ENCODE data around the gene FAM13B. TPM values are rescaled to one million over a fixed set of nuclear protein-coding genes. Genes with fewer than 3 reads are reported as not detected.

FAM13B gene
- total and polyA plus RNA-seq, 11 donors: 6.8 to 42.0 (median 25.3) TPM

DNA sequence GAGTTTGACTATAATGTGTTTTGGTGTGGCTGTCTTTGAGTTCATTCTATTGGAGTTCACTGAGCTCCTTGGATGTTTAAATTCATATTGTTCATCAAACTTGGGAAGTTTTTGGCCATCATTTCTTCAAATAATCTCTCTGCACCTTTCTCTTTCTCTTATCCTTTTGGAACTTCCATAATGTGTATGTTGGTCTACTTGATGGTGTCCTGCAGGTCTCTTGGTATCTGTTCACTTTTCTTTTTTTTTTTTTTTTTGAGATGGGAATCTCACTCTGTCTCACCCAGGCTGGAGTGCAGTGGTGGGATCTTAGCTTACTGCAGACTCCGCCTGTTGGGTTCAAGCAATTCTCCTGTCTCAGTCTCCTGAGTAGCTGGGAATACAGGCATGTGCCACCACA lies 116.0 kb downstream of the FAM13B start:
- TF ChIP-seq, protein P1, sequence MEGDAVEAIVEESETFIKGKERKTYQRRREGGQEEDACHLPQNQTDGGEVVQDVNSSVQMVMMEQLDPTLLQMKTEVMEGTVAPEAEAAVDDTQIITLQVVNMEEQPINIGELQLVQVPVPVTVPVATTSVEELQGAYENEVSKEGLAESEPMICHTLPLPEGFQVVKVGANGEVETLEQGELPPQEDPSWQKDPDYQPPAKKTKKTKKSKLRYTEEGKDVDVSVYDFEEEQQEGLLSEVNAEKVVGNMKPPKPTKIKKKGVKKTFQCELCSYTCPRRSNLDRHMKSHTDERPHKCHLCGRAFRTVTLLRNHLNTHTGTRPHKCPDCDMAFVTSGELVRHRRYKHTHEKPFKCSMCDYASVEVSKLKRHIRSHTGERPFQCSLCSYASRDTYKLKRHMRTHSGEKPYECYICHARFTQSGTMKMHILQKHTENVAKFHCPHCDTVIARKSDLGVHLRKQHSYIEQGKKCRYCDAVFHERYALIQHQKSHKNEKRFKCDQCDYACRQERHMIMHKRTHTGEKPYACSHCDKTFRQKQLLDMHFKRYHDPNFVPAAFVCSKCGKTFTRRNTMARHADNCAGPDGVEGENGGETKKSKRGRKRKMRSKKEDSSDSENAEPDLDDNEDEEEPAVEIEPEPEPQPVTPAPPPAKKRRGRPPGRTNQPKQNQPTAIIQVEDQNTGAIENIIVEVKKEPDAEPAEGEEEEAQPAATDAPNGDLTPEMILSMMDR (IDR thresholded peaks at IDR 0.05): no peak
- no peak for TF ChIP-seq POLR2A (IDR thresholded peaks at IDR 0.05)
- H3K27ac ChIP-seq: no peak overlapping the region
- no peak overlapping the region for H3K4me3 ChIP-seq
- intact Hi-C loops (cut with DNase I): no loop called here
- H3K9me3 ChIP-seq: peaks cover 0 to 14% (median 0%) of the 10 kb centered on the region in 12 donors
- no peaks in the 10 kb centered on the region for H3K36me3 ChIP-seq
- H3K27me3 ChIP-seq: no peaks in the 10 kb centered on the region
- no peaks in the 10 kb centered on the region for H3K4me1 ChIP-seq
- no peak for DNase-seq
- 53 to 100% (median 97%) methylated on average over 1 of the region's 1 CpG for WGBS, 4 donors
- ATAC-seq: no peak

DNA sequence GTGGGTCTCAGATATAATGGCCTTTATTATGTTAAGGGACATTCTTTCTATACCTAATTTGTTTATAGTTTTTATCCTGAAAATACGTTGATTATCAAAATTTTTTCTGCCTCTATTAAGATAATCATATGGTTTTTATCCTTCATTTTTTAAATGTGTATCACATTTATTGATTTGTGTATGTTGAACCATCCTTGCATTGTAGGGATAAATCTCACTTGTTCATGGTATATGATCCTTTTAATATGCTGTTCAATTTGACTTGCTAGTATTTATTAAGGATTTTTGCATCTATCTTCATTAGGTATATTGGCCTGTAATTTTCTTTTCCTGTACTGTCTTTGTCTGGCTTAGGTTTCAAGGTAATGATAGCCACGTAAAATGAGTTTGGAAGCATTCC lies 118.1 kb downstream of the FAM13B start:
- intact Hi-C loops (cut with DNase I): no loop called here
- Histone ChIP-seq H3K27me3 (no peaks in the 10 kb centered on the region), H3K27ac (no peak overlapping the region), H3K9me3 (peaks cover 0 to 20% (median 0%) of the 10 kb centered on the region in 12 donors), H3K4me3 (no peak overlapping the region), H3K4me1 (no peaks in the 10 kb centered on the region), H3K36me3 (no peaks in the 10 kb centered on the region)
- TF ChIP-seq, protein P1 (IDR thresholded peaks at IDR 0.05): no peak
- TF ChIP-seq POLR2A (IDR thresholded peaks at IDR 0.05): no peak
- WGBS, 4 donors: 85 to 93% (median 90%) methylated on average over 2 of the region's 2 CpGs
- DNase-seq (no peak), ATAC-seq (no peak)

DNA sequence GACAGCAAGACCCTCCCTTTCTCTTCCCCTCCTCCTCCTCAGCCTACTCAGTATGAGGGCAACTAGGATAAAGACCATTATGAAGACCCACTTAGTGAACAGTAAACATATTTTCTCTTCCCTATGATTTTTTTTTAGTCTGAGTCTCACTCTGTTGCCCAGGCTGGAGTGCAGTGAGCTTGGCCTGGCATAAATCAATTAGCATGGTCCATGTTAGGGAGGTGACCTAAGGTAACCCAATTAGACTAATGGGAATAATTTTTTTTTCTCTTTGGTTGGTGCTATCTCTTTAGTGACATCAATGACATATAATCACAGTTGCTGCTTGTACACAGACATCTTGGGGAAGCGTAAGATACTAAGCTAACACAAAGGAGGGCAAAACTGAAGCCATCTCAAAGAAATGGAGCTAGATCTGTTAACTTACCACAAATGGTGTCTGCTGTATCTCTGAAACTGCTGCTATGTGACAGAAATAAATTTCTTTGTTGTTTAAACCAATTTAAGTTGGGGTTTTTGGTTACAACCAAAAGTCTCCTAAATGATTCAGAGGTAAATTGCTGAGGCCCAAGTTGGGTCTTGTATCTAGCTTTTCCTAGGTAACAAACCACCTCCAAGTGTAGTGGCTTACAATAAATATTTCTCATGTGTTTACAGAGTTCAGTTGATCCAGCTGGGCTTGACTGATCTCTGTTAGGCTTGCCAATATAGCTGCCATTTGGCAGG lies 130.3 kb downstream of the FAM13B start:
- WGBS, 4 donors: 95 to 98% (median 96%) methylated on average over 1 of the region's 1 CpG
- Histone ChIP-seq H3K4me3 (no peak overlapping the region), H3K9me3 (no peaks in the 10 kb centered on the region), H3K27me3 (no peaks in the 10 kb centered on the region), H3K36me3 (no peaks in the 10 kb centered on the region), H3K4me1 (peaks cover 0 to 13% (median 2%) of the 10 kb centered on the region in 12 donors), H3K27ac (no peak overlapping the region)
- ATAC-seq (no peak), DNase-seq (no peak)
- intact Hi-C loops (cut with DNase I): no loop called here
- TF ChIP-seq, protein P1 (IDR thresholded peaks at IDR 0.05): no peak
- no peak for TF ChIP-seq POLR2A (IDR thresholded peaks at IDR 0.05)

DNA sequence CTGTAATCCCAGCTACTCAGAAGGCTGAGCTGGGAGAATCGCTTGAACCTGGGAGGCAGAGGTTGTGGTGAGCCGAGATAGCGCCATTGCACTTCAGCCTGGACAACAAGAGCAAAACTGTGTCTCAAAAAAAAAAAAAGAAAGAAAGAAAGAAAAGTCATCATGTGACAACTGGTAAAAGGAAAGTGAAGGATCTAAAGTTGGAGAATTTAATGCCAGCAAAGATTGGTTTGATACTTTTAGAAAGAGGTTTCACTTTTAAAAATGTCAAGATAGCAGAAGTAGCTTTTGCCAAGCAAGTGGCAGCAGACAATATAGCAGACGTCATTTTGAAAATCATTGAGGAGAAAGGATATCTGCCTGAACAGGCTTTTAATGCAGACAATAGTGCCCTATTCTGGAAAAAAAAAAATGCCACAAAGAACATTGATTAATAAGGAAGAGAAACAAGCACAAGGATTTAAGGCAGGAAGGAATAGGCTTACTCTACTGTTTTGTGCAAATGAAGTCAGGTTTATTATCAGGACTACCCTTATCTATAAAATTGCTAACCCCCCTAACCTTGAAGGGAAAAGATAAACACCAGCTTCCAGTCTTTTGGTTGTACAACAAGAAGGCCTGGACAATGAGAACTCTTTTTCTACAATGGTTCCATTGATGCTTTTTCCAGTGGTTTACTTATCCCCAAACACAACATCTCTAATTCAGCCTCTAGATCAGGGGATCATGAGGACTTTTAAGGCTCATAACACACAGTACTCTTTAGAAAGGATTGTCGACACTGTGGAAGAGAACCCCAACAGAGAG lies 131.7 kb downstream of the FAM13B start:
- TF ChIP-seq, protein P1 (IDR thresholded peaks at IDR 0.05): no peak
- no peak for TF ChIP-seq POLR2A (IDR thresholded peaks at IDR 0.05)
- H3K4me3 ChIP-seq: no peak overlapping the region
- peak overlapping the region in 1 of 12 donors; percentile 17 for H3K27ac ChIP-seq
- no peaks in the 10 kb centered on the region for H3K36me3 ChIP-seq
- ATAC-seq: no peak
- DNase-seq: no peak
- H3K27me3 ChIP-seq: no peaks in the 10 kb centered on the region
- peaks cover 0 to 13% (median 2%) of the 10 kb centered on the region in 12 donors for H3K4me1 ChIP-seq
- WGBS, 4 donors: 64 to 71% (median 66%) methylated on average over 5 of the region's 5 CpGs
- intact Hi-C loops (cut with DNase I): no loop called here
- H3K9me3 ChIP-seq: no peaks in the 10 kb centered on the region
